Natural killer cell (primary cell): Measurements from ENCODE around the gene TLE3. TPM values are rescaled to one million over a fixed set of nuclear protein-coding genes. Genes with fewer than 3 reads are reported as not detected.

ENCODE experiments used
- ATAC-seq, 3 donors: fragments of 150-1000 bp in 2 of 3; fragments of 200-7000 bp in 1 of 3; cut with Tn5 transposase; 1 replicate in 1 of 3; 2 replicates in 2 of 3; pipeline ENCODE4 v1.10.0; 2021; ENCODE audit warnings: mild to moderate bottlenecking in 2 of 3, moderate library complexity in 2 of 3
- DNase-seq, 2 donors: peaks; one replicate each; pipeline versions ENCODE4 v3.0.0 to v3.0.0-alpha.2; 2013 to 2021; ENCODE audit warnings: mixed read lengths in 1 of 2
- H3K27ac ChIP-seq: one replicate; pipeline ENCODE4 v1.5.1; 2013; ENCODE audit warnings: mild to moderate bottlenecking, low read length
- H3K27me3 ChIP-seq: one replicate; pipeline ENCODE4 v1.6.1; 2013; ENCODE audit warnings: low read length; ENCODE audit not compliant: control insufficient read depth, insufficient read depth
- H3K36me3 ChIP-seq: one replicate; pipeline ENCODE4 v1.6.1; 2013; ENCODE audit warnings: low read length; ENCODE audit not compliant: control insufficient read depth, insufficient read depth
- H3K4me1 ChIP-seq: one replicate; pipeline ENCODE4 v1.6.1; 2013; ENCODE audit warnings: low read length; ENCODE audit not compliant: control insufficient read depth, insufficient read depth
- H3K4me3 ChIP-seq: one replicate; pipeline ENCODE4 v1.5.1; 2013; ENCODE audit warnings: low read length
- H3K9me3 ChIP-seq: one replicate; pipeline ENCODE4 v1.6.1; 2013; ENCODE audit warnings: low read length; ENCODE audit not compliant: control insufficient read depth, insufficient read depth
- H3K27ac Mint-ChIP-seq, 2 donors: one replicate each; pipeline ENCODE4 v1.8.0; 2022; ENCODE audit warnings: mild to moderate bottlenecking in 2 of 2, mixed read lengths in 2 of 2, moderate library complexity in 1 of 2
- H3K27me3 Mint-ChIP-seq, 2 donors: one replicate each; pipeline ENCODE4 v1.8.0; 2022; ENCODE audit warnings: low read depth in 2 of 2, mixed read lengths in 2 of 2
- H3K36me3 Mint-ChIP-seq: one replicate; pipeline ENCODE4 v1.8.0; 2022; ENCODE audit warnings: mixed read lengths
- H3K4me1 Mint-ChIP-seq, 2 donors: one replicate each; pipeline ENCODE4 v1.8.0; 2022; ENCODE audit warnings: mixed read lengths in 2 of 2
- H3K4me3 Mint-ChIP-seq: one replicate; pipeline ENCODE4 v1.8.0; 2022; ENCODE audit warnings: mild to moderate bottlenecking, moderate library complexity, mixed read lengths
- H3K9me3 Mint-ChIP-seq, 2 donors: one replicate each; pipeline ENCODE4 v1.8.0; 2022; ENCODE audit warnings: mixed read lengths in 2 of 2
- WGBS: methylation state at CpG from one replicate; pipeline ENCODE4 v1.1.7; 2013; ENCODE audit warnings: missing lambda C conversion rate; ENCODE audit not compliant: insufficient coverage; 5-methylcytosine and 5-hydroxymethylcytosine counted together
- intact Hi-C: fragments of 100-400 bp; cut with micrococcal nuclease; formaldehyde crosslinking; loops from one replicate; pipeline ENCODE4 v1.14.2; 2022
- total RNA-seq, 4 donors: library from RNA; stranded (reverse); fragments of 120-200 nt in 1 of 4; gene quantifications; one replicate each; pipeline versions ENCODE4 v1.2.3 to v1.2.4, GENCODE V29; 2013 to 2022
- TF ChIP-seq, protein P1 (sequence below): fragments of 200-600 bp; IDR thresholded peaks from one replicate; pipeline ENCODE4 v1.8.0; 2022; ENCODE audit warnings: antibody characterized with exemption

TLE3 gene
- total RNA-seq, 3 donors from 2014 or later (not counting 1 experiment from before 2014, with no cell fraction given) = 32.1 to 94.9 (median 36.7) TPM

DNA sequence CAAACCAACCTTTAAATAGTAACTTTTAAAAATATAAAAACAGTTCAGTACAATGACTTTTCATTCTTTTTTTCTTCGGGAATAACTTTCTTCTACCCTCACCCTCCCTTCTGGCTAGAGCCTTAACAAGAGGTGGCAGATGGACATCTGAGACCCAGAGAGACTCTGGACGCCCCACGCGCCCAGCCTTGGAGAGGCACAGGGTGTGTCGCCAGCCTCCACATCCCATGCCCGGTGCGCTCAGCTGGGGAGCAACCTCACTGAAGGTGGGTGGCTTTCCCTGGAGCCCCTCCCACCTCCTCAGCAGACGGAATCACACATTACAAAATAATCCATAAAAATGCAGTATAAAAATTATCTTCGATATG is 49.5 kb downstream of the TLE3 start:
- H3K27me3 ChIP-seq = no peaks in the 10 kb centered on the region
- Mint-ChIP-seq H3K4me3 (no peak overlapping the region), H3K4me1 (peaks cover 0 to 5% of the 10 kb centered on the region in 2 donors), H3K9me3 (no peaks in the 10 kb centered on the region), H3K36me3 (no peaks in the 10 kb centered on the region), H3K27ac (no peak overlapping the region), H3K27me3 (no peaks in the 10 kb centered on the region)
- H3K27ac ChIP-seq = no peak overlapping the region
- TF ChIP-seq, protein P1, sequence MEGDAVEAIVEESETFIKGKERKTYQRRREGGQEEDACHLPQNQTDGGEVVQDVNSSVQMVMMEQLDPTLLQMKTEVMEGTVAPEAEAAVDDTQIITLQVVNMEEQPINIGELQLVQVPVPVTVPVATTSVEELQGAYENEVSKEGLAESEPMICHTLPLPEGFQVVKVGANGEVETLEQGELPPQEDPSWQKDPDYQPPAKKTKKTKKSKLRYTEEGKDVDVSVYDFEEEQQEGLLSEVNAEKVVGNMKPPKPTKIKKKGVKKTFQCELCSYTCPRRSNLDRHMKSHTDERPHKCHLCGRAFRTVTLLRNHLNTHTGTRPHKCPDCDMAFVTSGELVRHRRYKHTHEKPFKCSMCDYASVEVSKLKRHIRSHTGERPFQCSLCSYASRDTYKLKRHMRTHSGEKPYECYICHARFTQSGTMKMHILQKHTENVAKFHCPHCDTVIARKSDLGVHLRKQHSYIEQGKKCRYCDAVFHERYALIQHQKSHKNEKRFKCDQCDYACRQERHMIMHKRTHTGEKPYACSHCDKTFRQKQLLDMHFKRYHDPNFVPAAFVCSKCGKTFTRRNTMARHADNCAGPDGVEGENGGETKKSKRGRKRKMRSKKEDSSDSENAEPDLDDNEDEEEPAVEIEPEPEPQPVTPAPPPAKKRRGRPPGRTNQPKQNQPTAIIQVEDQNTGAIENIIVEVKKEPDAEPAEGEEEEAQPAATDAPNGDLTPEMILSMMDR = no peak
- intact Hi-C loops = no loop called here
- no peaks in the 10 kb centered on the region for H3K4me1 ChIP-seq
- peaks cover 43% of the 10 kb centered on the region for H3K36me3 ChIP-seq
- no peak for ATAC-seq
- no peak overlapping the region for H3K4me3 ChIP-seq
- no peak for DNase-seq
- no peaks in the 10 kb centered on the region for H3K9me3 ChIP-seq
- WGBS = 96% methylated on average over 9 of the region's 9 CpGs

DNA sequence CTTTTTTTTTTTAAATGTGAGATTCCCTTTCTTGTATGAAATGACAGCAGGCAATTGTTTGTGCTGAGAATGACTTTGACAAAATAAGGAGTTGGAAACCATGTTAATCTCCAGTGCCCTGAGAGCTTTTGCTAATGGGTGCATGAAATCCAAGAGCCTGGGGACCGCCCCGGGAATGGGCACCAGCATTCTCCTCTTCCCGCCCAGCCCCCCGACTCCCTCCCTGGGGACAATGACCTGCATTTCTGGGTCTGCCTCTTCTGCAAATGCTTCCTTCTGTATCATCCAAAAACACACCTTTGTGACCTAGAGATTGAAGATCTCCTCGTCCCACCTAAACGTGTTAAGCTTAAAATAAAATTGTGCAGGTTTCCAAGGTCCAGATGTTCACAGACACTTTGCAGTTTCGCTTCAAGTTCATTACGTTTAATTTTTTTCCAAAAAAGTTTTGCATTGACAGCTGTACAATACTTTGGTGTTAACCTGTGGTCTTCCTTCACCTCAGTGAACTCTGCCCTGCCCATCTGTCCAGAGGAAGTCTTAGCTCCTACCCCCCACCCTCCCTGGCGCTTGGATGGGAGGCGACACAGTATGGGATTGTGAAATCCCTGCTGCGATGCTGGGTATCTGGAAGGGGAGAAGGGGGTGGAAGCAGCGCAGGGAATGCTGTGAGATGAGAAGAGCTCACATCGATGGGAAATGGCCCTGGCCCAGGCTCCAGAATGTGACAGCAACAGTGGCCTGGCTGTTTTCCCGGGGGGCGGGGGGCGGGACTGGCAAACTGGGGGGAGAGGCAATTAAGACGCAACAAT is 50.1 kb downstream of the TLE3 start:
- Histone ChIP-seq H3K36me3 (peaks cover 38% of the 10 kb centered on the region), H3K27ac (no peak overlapping the region), H3K9me3 (no peaks in the 10 kb centered on the region), H3K4me3 (no peak overlapping the region), H3K4me1 (no peaks in the 10 kb centered on the region), H3K27me3 (no peaks in the 10 kb centered on the region)
- H3K27ac Mint-ChIP-seq = no peak overlapping the region
- 94% methylated on average over 14 of the region's 17 CpGs for WGBS
- H3K27me3 Mint-ChIP-seq = no peaks in the 10 kb centered on the region
- no peaks in the 10 kb centered on the region for H3K36me3 Mint-ChIP-seq
- intact Hi-C loops = no loop called here
- no peak overlapping the region for H3K4me3 Mint-ChIP-seq
- ATAC-seq = no peak
- no peaks in the 10 kb centered on the region for H3K9me3 Mint-ChIP-seq
- peaks cover 0 to 5% of the 10 kb centered on the region in 2 donors for H3K4me1 Mint-ChIP-seq
- TF ChIP-seq, protein P1 = no peak
- DNase-seq = no peak

DNA sequence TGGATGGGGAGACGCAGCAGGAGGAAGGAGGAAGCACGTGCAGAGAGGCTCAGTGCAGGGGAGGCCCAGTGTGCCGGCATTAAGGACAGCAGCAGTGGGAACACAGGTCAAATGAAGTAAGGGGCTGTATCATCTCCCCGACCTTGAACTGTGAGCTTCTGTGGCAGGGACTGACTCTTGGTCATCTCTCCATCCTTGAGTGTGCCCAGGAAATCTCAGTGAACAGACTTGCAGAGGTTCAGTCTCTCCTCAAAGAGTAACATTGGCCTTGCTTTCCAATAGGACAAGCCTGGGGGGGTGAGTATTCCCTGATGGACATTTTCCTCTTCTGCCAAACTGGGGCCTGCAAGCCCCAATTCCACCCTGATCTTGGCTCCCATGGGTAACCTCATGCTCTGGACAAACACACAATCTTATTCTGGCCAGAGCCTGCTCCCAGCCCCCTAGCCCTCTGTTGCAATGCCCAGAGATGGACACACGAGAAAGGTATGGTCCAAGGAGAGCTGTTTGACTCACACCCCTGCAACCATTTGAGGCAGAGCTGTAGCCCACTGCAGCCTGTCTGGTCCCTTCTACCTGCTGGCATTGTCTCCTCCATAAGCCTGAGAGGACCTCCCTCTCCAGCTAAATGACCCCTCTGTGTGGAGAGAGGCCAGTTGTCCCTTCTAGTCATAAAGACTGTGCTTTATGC is 50.9 kb downstream of the TLE3 start:
- 91% methylated on average over 5 of the region's 5 CpGs for WGBS
- Histone ChIP-seq H3K4me1 (no peaks in the 10 kb centered on the region), H3K9me3 (no peaks in the 10 kb centered on the region), H3K27ac (no peak overlapping the region), H3K36me3 (peaks cover 33% of the 10 kb centered on the region), H3K27me3 (no peaks in the 10 kb centered on the region), H3K4me3 (no peak overlapping the region)
- H3K27ac Mint-ChIP-seq = no peak overlapping the region
- peaks cover 0 to 2% of the 10 kb centered on the region in 2 donors for H3K27me3 Mint-ChIP-seq
- peaks cover 0 to 5% of the 10 kb centered on the region in 2 donors for H3K4me1 Mint-ChIP-seq
- intact Hi-C loops = no loop called here
- H3K36me3 Mint-ChIP-seq = no peaks in the 10 kb centered on the region
- no peak for DNase-seq
- H3K4me3 Mint-ChIP-seq = no peak overlapping the region
- TF ChIP-seq, protein P1 = no peak
- H3K9me3 Mint-ChIP-seq = no peaks in the 10 kb centered on the region
- ATAC-seq = no peak
